Astrocyte (in vitro differentiated cells and primary cell): ENCODE measurements around the gene CNTNAP4. TPM values are rescaled to one million over a fixed set of nuclear protein-coding genes. Genes with fewer than 3 reads are reported as not detected.

ENCODE experiments used
- DNase-seq: peaks from one replicate; pipeline ENCODE4 v3.0.0-alpha.2; 2010; ENCODE audit warnings: low read depth
- FAIRE-seq: peaks from 2 replicates; lab custom pipeline; 2011; peaks lifted over from hg19 to GRCh38; lab: Jason Lieb, UNC
- H2AFZ ChIP-seq: 2 replicates; pipeline ENCODE4 v1.6.0; 2012; ENCODE audit warnings: low read depth, low read length, inconsistent platforms
- H3K27ac ChIP-seq: 2 replicates; pipeline ENCODE4 v1.5.1; 2011; ENCODE audit warnings: low read depth, low read length, inconsistent platforms
- H3K27me3 ChIP-seq: 2 replicates; pipeline ENCODE4 v1.6.0; 2011; ENCODE audit warnings: low read length, inconsistent platforms; ENCODE audit not compliant: insufficient read depth
- H3K36me3 ChIP-seq: 2 replicates; pipeline ENCODE4 v1.5.1; 2011; ENCODE audit warnings: low read length, inconsistent platforms; ENCODE audit not compliant: insufficient read depth
- H3K4me1 ChIP-seq: 2 replicates; pipeline ENCODE4 v1.5.1; 2011; ENCODE audit warnings: low read length, inconsistent platforms; ENCODE audit not compliant: insufficient read depth
- H3K4me2 ChIP-seq: 2 replicates; pipeline ENCODE4 v1.6.0; 2012; ENCODE audit warnings: low read length, inconsistent platforms
- H3K4me3 ChIP-seq: 2 replicates; pipeline ENCODE4 v1.5.1; 2011; ENCODE audit warnings: low read depth, mild to moderate bottlenecking, low read length, inconsistent platforms; ENCODE audit not compliant: insufficient read depth
- H3K79me2 ChIP-seq: 2 replicates; pipeline ENCODE4 v1.6.0; 2012; ENCODE audit warnings: mild to moderate bottlenecking, low read length, inconsistent platforms; ENCODE audit not compliant: insufficient read depth
- H3K9ac ChIP-seq: 2 replicates; pipeline ENCODE4 v1.6.0; 2012; ENCODE audit warnings: mild to moderate bottlenecking, low read length, inconsistent platforms
- H3K9me3 ChIP-seq: 2 replicates; pipeline ENCODE4 v1.5.1; 2012; ENCODE audit warnings: low read depth, mild to moderate bottlenecking, low read length, inconsistent platforms; ENCODE audit not compliant: insufficient read depth
- H4K20me1 ChIP-seq: 2 replicates; pipeline ENCODE4 v1.6.0; 2012; ENCODE audit warnings: low read length, inconsistent platforms; ENCODE audit not compliant: insufficient read depth
- H3K27ac Mint-ChIP-seq: one replicate; pipeline ENCODE4 v1.8.0; 2021; ENCODE audit warnings: mild to moderate bottlenecking, mixed read lengths; ENCODE audit not compliant: unreplicated experiment
- H3K27me3 Mint-ChIP-seq: one replicate; pipeline ENCODE4 v1.8.0; 2021; ENCODE audit warnings: low read depth, mixed read lengths; ENCODE audit not compliant: unreplicated experiment
- H3K36me3 Mint-ChIP-seq: one replicate; pipeline ENCODE4 v1.8.0; 2021; ENCODE audit warnings: low read depth, mixed read lengths; ENCODE audit not compliant: unreplicated experiment
- H3K4me1 Mint-ChIP-seq: one replicate; pipeline ENCODE4 v1.8.0; 2021; ENCODE audit warnings: low read depth, mixed read lengths; ENCODE audit not compliant: unreplicated experiment
- H3K4me3 Mint-ChIP-seq: one replicate; pipeline ENCODE4 v1.8.0; 2021; ENCODE audit warnings: mild to moderate bottlenecking, moderate library complexity, mixed read lengths; ENCODE audit not compliant: unreplicated experiment
- H3K9me3 Mint-ChIP-seq: one replicate; pipeline ENCODE4 v1.8.0; 2021; ENCODE audit warnings: mild to moderate bottlenecking, mixed read lengths; ENCODE audit not compliant: unreplicated experiment
- EZH2 ChIP-seq: IDR thresholded peaks from 2 replicates; pipeline ENCODE4 v1.6.1; 2012; ENCODE audit warnings: mild to moderate bottlenecking, low read length, inconsistent platforms; ENCODE audit not compliant: insufficient read depth
- total RNA-seq: library from RNA; stranded (reverse); gene quantifications from 2 replicates; pipeline ENCODE4 v1.2.1, GENCODE V29; 2021
- TF ChIP-seq, protein P1 (sequence below): IDR thresholded peaks from 2 replicates; pipeline ENCODE4 v1.5.1; 2011; ENCODE audit warnings: low read depth, mild to moderate bottlenecking, inconsistent platforms, low read length, moderate library complexity; ENCODE audit not compliant: insufficient read depth

Gene CNTNAP4
- total RNA-seq, 1 donor from 2014 or later = not detected

GRCh38 chr16:76486740-76487139 lies 209.5 kb downstream of the CNTNAP4 start:
- Mint-ChIP-seq H3K4me3 (no peak overlapping the region), H3K27ac (no peak overlapping the region), H3K9me3 (no peaks in the 10 kb centered on the region), H3K4me1 (no peaks in the 10 kb centered on the region), H3K27me3 (no peaks in the 10 kb centered on the region), H3K36me3 (no peaks in the 10 kb centered on the region)
- Histone ChIP-seq H4K20me1 (no peaks in the 10 kb centered on the region), H3K79me2 (no peaks in the 10 kb centered on the region), H3K27me3 (no peaks in the 10 kb centered on the region), H3K36me3 (no peaks in the 10 kb centered on the region), H3K27ac (no peak overlapping the region), H3K4me1 (no peaks in the 10 kb centered on the region), H2AFZ (no peak overlapping the region), H3K9me3 (no peaks in the 10 kb centered on the region), H3K4me2 (no peak overlapping the region), H3K9ac (no peak overlapping the region), H3K4me3 (no peak overlapping the region)
- DNase-seq = no peak
- no peak for FAIRE-seq
- TF ChIP-seq, protein P1, sequence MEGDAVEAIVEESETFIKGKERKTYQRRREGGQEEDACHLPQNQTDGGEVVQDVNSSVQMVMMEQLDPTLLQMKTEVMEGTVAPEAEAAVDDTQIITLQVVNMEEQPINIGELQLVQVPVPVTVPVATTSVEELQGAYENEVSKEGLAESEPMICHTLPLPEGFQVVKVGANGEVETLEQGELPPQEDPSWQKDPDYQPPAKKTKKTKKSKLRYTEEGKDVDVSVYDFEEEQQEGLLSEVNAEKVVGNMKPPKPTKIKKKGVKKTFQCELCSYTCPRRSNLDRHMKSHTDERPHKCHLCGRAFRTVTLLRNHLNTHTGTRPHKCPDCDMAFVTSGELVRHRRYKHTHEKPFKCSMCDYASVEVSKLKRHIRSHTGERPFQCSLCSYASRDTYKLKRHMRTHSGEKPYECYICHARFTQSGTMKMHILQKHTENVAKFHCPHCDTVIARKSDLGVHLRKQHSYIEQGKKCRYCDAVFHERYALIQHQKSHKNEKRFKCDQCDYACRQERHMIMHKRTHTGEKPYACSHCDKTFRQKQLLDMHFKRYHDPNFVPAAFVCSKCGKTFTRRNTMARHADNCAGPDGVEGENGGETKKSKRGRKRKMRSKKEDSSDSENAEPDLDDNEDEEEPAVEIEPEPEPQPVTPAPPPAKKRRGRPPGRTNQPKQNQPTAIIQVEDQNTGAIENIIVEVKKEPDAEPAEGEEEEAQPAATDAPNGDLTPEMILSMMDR = no peak
- no peak for TF ChIP-seq EZH2

DNA sequence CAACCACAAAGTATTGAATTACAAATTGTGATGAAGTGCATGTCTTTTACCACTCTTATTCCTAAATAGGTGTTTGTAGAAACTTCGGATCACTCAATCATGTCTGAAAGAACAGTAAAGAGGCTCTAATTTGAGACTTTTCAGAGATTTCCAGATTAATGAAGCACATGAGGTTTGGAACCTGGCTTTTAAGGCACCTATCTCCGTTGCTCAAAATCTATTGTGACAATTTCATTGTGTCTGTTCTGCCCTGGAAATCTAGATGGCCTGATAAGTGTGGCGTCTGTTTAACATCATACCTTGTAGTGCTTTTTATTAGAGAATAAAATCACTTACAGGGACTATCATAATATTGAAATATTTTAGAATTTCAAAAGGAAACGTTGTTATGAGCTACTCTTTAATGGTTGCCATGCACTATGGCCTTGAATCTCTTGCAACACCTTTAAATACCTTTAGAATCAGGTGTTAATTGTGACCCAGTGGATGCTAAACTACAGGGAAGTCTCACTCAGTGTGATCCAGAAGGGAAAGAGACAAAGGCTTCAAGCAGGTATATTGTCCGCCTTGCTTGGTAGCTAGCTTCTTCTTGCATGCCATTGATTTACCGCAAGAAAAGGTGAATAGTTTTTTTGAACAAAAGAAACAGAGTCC lies 210.3 kb downstream of the CNTNAP4 start:
- Histone ChIP-seq H3K36me3 (no peaks in the 10 kb centered on the region), H3K4me1 (no peaks in the 10 kb centered on the region), H2AFZ (no peak overlapping the region), H4K20me1 (no peaks in the 10 kb centered on the region), H3K4me3 (no peak overlapping the region), H3K27ac (no peak overlapping the region), H3K9me3 (no peaks in the 10 kb centered on the region), H3K27me3 (no peaks in the 10 kb centered on the region), H3K79me2 (no peaks in the 10 kb centered on the region), H3K9ac (no peak overlapping the region), H3K4me2 (no peak overlapping the region)
- Mint-ChIP-seq H3K27ac (no peak overlapping the region), H3K36me3 (no peaks in the 10 kb centered on the region), H3K4me1 (no peaks in the 10 kb centered on the region), H3K27me3 (no peaks in the 10 kb centered on the region), H3K9me3 (no peaks in the 10 kb centered on the region), H3K4me3 (no peak overlapping the region)
- FAIRE-seq (no peak), DNase-seq (no peak)
- TF ChIP-seq EZH2 = no peak
- TF ChIP-seq, protein P1 = no peak

DNA sequence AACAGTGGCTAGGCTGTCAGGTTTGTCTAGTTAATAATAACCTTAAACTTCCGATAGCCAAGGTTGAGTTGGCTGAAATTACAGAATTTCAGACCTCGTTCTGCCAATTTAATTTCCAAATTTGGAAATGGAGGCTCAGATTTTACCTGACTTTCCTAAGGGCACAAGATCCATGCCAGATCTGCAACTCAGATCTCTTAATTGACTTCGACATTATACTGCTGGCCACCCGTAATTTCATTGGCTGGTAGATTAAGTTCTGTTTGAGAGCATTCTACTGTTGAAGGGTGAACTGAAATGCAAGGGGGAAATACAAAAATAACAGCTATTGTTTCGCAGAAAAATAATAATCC lies 210.8 kb downstream of the CNTNAP4 start:
- Histone ChIP-seq H3K4me3 (no peak overlapping the region), H3K27me3 (no peaks in the 10 kb centered on the region), H3K27ac (no peak overlapping the region), H3K4me1 (no peaks in the 10 kb centered on the region), H3K36me3 (no peaks in the 10 kb centered on the region), H3K9me3 (no peaks in the 10 kb centered on the region), H2AFZ (no peak overlapping the region), H3K79me2 (no peaks in the 10 kb centered on the region), H3K9ac (no peak overlapping the region), H4K20me1 (no peaks in the 10 kb centered on the region), H3K4me2 (no peak overlapping the region)
- no peak for FAIRE-seq
- Mint-ChIP-seq H3K27ac (no peak overlapping the region), H3K27me3 (no peaks in the 10 kb centered on the region), H3K4me1 (no peaks in the 10 kb centered on the region), H3K4me3 (no peak overlapping the region), H3K36me3 (no peaks in the 10 kb centered on the region), H3K9me3 (no peaks in the 10 kb centered on the region)
- TF ChIP-seq EZH2 = no peak
- TF ChIP-seq, protein P1 = no peak
- DNase-seq = no peak
